Prostate gland (tissue), 2 donors: ENCODE measurements around the gene ENC1.

Source experiments
- POLR2A ChIP-seq: fragments of 450-650 bp; IDR thresholded peaks from one replicate; pipeline ENCODE4 v1.6.1; 2016; ENCODE audit warnings: antibody characterized with exemption, mild to moderate bottlenecking
- POLR2AphosphoS5 ChIP-seq: sonication (generic); formaldehyde crosslinking; IDR thresholded peaks from one replicate; pipeline ENCODE4 v1.6.1; 2017; ENCODE audit warnings: antibody characterized with exemption
- TF ChIP-seq, protein P1 (sequence below), 4 experiments: fragments of 200-600 bp in 2 of 4; fragments of 450-650 bp in 2 of 4; sonication (generic) in 2 of 4; IDR thresholded peaks; 1 replicate in 3 of 4; 2 replicates in 1 of 4; pipeline ENCODE4 v1.5.1; 2016 to 2019; ENCODE audit warnings: antibody characterized with exemption in 4 of 4, mild to moderate bottlenecking in 2 of 4, moderate library complexity in 2 of 4

DNA sequence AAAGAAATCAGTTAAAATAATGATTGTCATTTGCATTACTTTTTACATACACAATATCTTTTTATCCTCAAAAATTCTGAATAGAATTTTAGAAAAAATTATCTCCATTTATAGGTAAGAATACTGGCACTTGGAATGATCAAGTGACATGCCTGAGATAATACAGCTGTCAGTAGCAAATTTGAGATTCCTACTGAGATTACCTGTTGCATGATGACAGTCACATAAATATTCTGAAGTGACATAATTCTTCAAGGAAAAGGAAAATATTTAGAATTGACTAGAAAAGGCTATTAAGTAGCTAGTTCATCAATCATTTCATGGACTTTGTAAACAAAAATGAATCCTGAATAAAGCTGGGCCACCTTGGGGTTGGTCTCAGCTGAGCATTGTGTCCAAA is 15.2 kb upstream of the ENC1 start:
- TF ChIP-seq, protein P1, sequence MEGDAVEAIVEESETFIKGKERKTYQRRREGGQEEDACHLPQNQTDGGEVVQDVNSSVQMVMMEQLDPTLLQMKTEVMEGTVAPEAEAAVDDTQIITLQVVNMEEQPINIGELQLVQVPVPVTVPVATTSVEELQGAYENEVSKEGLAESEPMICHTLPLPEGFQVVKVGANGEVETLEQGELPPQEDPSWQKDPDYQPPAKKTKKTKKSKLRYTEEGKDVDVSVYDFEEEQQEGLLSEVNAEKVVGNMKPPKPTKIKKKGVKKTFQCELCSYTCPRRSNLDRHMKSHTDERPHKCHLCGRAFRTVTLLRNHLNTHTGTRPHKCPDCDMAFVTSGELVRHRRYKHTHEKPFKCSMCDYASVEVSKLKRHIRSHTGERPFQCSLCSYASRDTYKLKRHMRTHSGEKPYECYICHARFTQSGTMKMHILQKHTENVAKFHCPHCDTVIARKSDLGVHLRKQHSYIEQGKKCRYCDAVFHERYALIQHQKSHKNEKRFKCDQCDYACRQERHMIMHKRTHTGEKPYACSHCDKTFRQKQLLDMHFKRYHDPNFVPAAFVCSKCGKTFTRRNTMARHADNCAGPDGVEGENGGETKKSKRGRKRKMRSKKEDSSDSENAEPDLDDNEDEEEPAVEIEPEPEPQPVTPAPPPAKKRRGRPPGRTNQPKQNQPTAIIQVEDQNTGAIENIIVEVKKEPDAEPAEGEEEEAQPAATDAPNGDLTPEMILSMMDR (IDR thresholded peaks at IDR 0.05) = no peak
- TF ChIP-seq POLR2A = no peak
- TF ChIP-seq POLR2AphosphoS5 = no peak
